ENCODE results near the gene P2RX6.
A peak's percentile ranks its signal among the peaks of the same experiment; 100 is the strongest.

P2RX6 gene

GRCh38 chr22:20980938-20981722, 33.8 kb upstream of the P2RX6 start:
- H3K27me3 ChIP-seq (ENCODE audit: control insufficient read depth, insufficient read depth, low read length), result peaks cover 41% of the 10 kb centered on the region
- peaks cover 12% of the 10 kb centered on the region for H3K9me3 ChIP-seq (ENCODE audit: control insufficient read depth, insufficient read depth, low read depth, low read length)
- peaks cover 11% of the 10 kb centered on the region; the same call in 1 of the 2 replicates for H3K36me3 ChIP-seq (ENCODE audit: control insufficient read depth, insufficient read depth, low read length)
- peak overlapping the region; percentile 89 for H3K4me3 ChIP-seq (ENCODE audit: low read depth, low read length)
- H3K4me1 ChIP-seq (ENCODE audit: control insufficient read depth, insufficient read depth, low read length), result peaks cover 16% of the 10 kb centered on the region
- H3K9ac ChIP-seq (ENCODE audit: low read length), result peak overlapping the region; percentile 97
- H3K27ac ChIP-seq (ENCODE audit: low read depth, low read length), result no peak overlapping the region; the same call in 1 of the 2 replicates

- peaks cover 16% of the 10 kb centered on the region for H3K4me1 ChIP-seq (ENCODE audit: control insufficient read depth, insufficient read depth, low read length)
- peaks cover 33% of the 10 kb centered on the region for H3K27me3 ChIP-seq (ENCODE audit: control insufficient read depth, insufficient read depth, low read length)
- peak within 1 kb of the TSS; percentile 83; the same call in 1 of the 2 replicates for H3K27ac ChIP-seq (ENCODE audit: low read depth, low read length)
- peaks cover 15% of the 10 kb centered on the region; the same call in 1 of the 2 replicates for H3K36me3 ChIP-seq (ENCODE audit: control insufficient read depth, insufficient read depth, low read length)
- peak within 1 kb of the TSS; percentile 97 for H3K9ac ChIP-seq (ENCODE audit: low read length)
- H3K9me3 ChIP-seq (ENCODE audit: control insufficient read depth, insufficient read depth, low read depth, low read length), result peaks cover 12% of the 10 kb centered on the region
- H3K4me3 ChIP-seq (ENCODE audit: low read depth, low read length), result peak within 1 kb of the TSS; percentile 89
These were observed 33.0 kb upstream of the P2RX6 start, which contains the start of gene LZTR1 for GRCh38 chr22:20981787-20982562. LZTR1 (plus strand) TSS chr22:20982297; CDS start chr22:20982372, 75 bp downstream.

GRCh38 chr22:20982563-20982882, 32.4 kb upstream of the P2RX6 start:
- Histone ChIP-seq H3K9me3 (ENCODE audit: control insufficient read depth, insufficient read depth, low read depth, low read length) (peaks cover 12% of the 10 kb centered on the region), H3K27ac (ENCODE audit: low read depth, low read length) (no peak overlapping the region; the same call in 1 of the 2 replicates), H3K4me3 (ENCODE audit: low read depth, low read length) (peak overlapping the region; percentile 89), H3K4me1 (ENCODE audit: control insufficient read depth, insufficient read depth, low read length) (peaks cover 16% of the 10 kb centered on the region), H3K9ac (ENCODE audit: low read length) (peak overlapping the region; percentile 97), H3K36me3 (ENCODE audit: control insufficient read depth, insufficient read depth, low read length) (peaks cover 17% of the 10 kb centered on the region), H3K27me3 (ENCODE audit: control insufficient read depth, insufficient read depth, low read length) (peaks cover 28% of the 10 kb centered on the region)

- H3K9ac ChIP-seq (ENCODE audit: low read length), result no peak overlapping the region
- H3K27ac ChIP-seq (ENCODE audit: low read depth, low read length), result no peak overlapping the region
- peaks cover 16% of the 10 kb centered on the region for H3K4me1 ChIP-seq (ENCODE audit: control insufficient read depth, insufficient read depth, low read length)
- H3K9me3 ChIP-seq (ENCODE audit: control insufficient read depth, insufficient read depth, low read depth, low read length), result peaks cover 9% of the 10 kb centered on the region
- peak overlapping the region; percentile 89 for H3K4me3 ChIP-seq (ENCODE audit: low read depth, low read length)
- peaks cover 21% of the 10 kb centered on the region for H3K27me3 ChIP-seq (ENCODE audit: control insufficient read depth, insufficient read depth, low read length)
- H3K36me3 ChIP-seq (ENCODE audit: control insufficient read depth, insufficient read depth, low read length), result peaks cover 24% of the 10 kb centered on the region
These were observed 31.7 kb upstream of the P2RX6 start for GRCh38 chr22:20983081-20983771.

- Histone ChIP-seq H3K9me3 (ENCODE audit: control insufficient read depth, insufficient read depth, low read depth, low read length) (no peaks in the 10 kb centered on the region), H3K36me3 (ENCODE audit: control insufficient read depth, insufficient read depth, low read length) (peaks cover 35% of the 10 kb centered on the region)
These were observed 29.2 kb upstream of the P2RX6 start for GRCh38 chr22:20985720-20986119.

GRCh38 chr22:20986365-20986764, 28.6 kb upstream of the P2RX6 start:
- Histone ChIP-seq H3K27ac (ENCODE audit: low read depth, low read length) (no peak overlapping the region), H3K27me3 (ENCODE audit: control insufficient read depth, insufficient read depth, low read length) (no peaks in the 10 kb centered on the region), H3K4me3 (ENCODE audit: low read depth, low read length) (no peak overlapping the region), H3K9ac (ENCODE audit: low read length) (no peak overlapping the region), H3K9me3 (ENCODE audit: control insufficient read depth, insufficient read depth, low read depth, low read length) (no peaks in the 10 kb centered on the region), H3K4me1 (ENCODE audit: control insufficient read depth, insufficient read depth, low read length) (peaks cover 6% of the 10 kb centered on the region; the same call in 1 of the 2 replicates), H3K36me3 (ENCODE audit: control insufficient read depth, insufficient read depth, low read length) (peaks cover 41% of the 10 kb centered on the region)

More at GRCh38 chr22:20985720-20986119, 29.2 kb upstream of the P2RX6 start:
- H3K4me1 ChIP-seq (ENCODE audit: control insufficient read depth, insufficient read depth, low read length), result peaks cover 8% of the 10 kb centered on the region; the same call in 1 of the 2 replicates
- H3K27ac ChIP-seq (ENCODE audit: low read depth, low read length), result no peak overlapping the region
- H3K4me3 ChIP-seq (ENCODE audit: low read depth, low read length), result no peak overlapping the region
- H3K27me3 ChIP-seq (ENCODE audit: control insufficient read depth, insufficient read depth, low read length), result peaks cover 1% of the 10 kb centered on the region; the same call in 1 of the 2 replicates
- H3K9ac ChIP-seq (ENCODE audit: low read length), result no peak overlapping the region

GRCh38 chr22:20987375-20987774, 27.6 kb upstream of the P2RX6 start:
- peaks cover 51% of the 10 kb centered on the region for H3K36me3 ChIP-seq (ENCODE audit: control insufficient read depth, insufficient read depth, low read length)

GRCh38 chr22:20988573-20989322, 26.2 kb upstream of the P2RX6 start:
- no peak overlapping the region for H3K4me3 ChIP-seq (ENCODE audit: low read depth, low read length)
- no peaks in the 10 kb centered on the region for H3K4me1 ChIP-seq (ENCODE audit: control insufficient read depth, insufficient read depth, low read length)
- peaks cover 65% of the 10 kb centered on the region for H3K36me3 ChIP-seq (ENCODE audit: control insufficient read depth, insufficient read depth, low read length)
- H3K9ac ChIP-seq (ENCODE audit: low read length), result no peak overlapping the region
- no peaks in the 10 kb centered on the region for H3K27me3 ChIP-seq (ENCODE audit: control insufficient read depth, insufficient read depth, low read length)
- H3K9me3 ChIP-seq (ENCODE audit: control insufficient read depth, insufficient read depth, low read depth, low read length), result no peaks in the 10 kb centered on the region
- no peak overlapping the region; the same call in 1 of the 2 replicates for H3K27ac ChIP-seq (ENCODE audit: low read depth, low read length)

More at GRCh38 chr22:20987375-20987774, 27.6 kb upstream of the P2RX6 start:
- no peak overlapping the region for H3K9ac ChIP-seq (ENCODE audit: low read length)
- H3K4me3 ChIP-seq (ENCODE audit: low read depth, low read length), result no peak overlapping the region
- no peaks in the 10 kb centered on the region for H3K9me3 ChIP-seq (ENCODE audit: control insufficient read depth, insufficient read depth, low read depth, low read length)
- peaks cover 4% of the 10 kb centered on the region; the same call in 1 of the 2 replicates for H3K4me1 ChIP-seq (ENCODE audit: control insufficient read depth, insufficient read depth, low read length)
- no peaks in the 10 kb centered on the region for H3K27me3 ChIP-seq (ENCODE audit: control insufficient read depth, insufficient read depth, low read length)
- no peak overlapping the region for H3K27ac ChIP-seq (ENCODE audit: low read depth, low read length)

GRCh38 chr22:20989323-20990138, 25.4 kb upstream of the P2RX6 start:
- no peaks in the 10 kb centered on the region for H3K4me1 ChIP-seq (ENCODE audit: control insufficient read depth, insufficient read depth, low read length)

More at GRCh38 chr22:20989323-20990138, 25.4 kb upstream of the P2RX6 start:
- H3K27me3 ChIP-seq (ENCODE audit: control insufficient read depth, insufficient read depth, low read length), result no peaks in the 10 kb centered on the region
- peaks cover 67% of the 10 kb centered on the region for H3K36me3 ChIP-seq (ENCODE audit: control insufficient read depth, insufficient read depth, low read length)
- H3K27ac ChIP-seq (ENCODE audit: low read depth, low read length), result no peak overlapping the region
- no peaks in the 10 kb centered on the region for H3K9me3 ChIP-seq (ENCODE audit: control insufficient read depth, insufficient read depth, low read depth, low read length)
- H3K9ac ChIP-seq (ENCODE audit: low read length), result no peak overlapping the region
- H3K4me3 ChIP-seq (ENCODE audit: low read depth, low read length), result no peak overlapping the region

Data from HUES6 (cell line).